GM19463 (cell line): ENCODE measurements around the gene NAV2.

ENCODE experiments used
- ATAC-seq: cut with Tn5 transposase; IDR thresholded peaks from one replicate; pipeline ENCODE4 v1.9.1; 2021; ENCODE audit warnings: mild to moderate bottlenecking, moderate library complexity; ENCODE audit not compliant: unreplicated experiment

The NAV2 gene

DNA sequence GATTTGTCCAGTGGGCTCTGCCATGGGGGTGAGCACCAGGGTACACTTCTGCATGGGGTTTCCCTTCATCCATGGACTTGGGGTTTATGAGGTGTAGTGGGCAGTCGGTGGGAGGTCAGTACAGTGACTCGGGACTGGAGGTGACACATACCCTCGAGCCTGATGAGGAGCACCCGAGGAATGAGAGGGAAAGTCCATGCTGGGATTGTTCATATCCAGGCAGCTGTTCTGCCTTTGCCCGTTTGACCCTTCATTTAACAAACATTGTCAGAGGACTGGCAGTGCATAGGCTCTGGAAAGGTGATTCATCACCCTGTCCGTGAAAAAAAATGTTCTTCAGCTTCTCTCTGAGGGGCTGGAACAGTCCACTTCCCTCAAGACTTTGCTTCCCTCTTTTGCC lies 2.7 kb downstream of the NAV2 start:
- no peak for ATAC-seq

DNA sequence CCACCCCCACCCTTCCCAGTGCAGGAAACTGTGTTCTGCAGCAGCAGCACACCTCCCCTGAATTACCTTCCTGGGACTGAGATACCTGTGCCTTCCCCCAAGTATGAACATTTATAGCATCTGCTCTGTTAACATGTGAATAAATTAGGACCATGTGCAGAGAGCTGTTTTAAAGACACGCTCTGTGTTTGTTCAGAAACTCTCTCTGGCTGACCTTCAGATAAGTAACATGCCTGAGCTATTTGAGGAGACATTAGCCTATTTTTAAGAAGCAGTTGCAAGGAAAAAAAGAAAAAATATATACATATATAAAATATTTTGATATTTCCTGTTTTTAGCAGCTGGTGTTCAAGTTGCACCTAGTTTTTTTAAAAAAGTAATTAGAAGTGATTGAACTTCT lies 5.4 kb downstream of the NAV2 start:
- ATAC-seq = no peak

- ATAC-seq = no peak
Measured at GRCh38 chr11:19718951-19719350, 6.3 kb downstream of the NAV2 start.

DNA sequence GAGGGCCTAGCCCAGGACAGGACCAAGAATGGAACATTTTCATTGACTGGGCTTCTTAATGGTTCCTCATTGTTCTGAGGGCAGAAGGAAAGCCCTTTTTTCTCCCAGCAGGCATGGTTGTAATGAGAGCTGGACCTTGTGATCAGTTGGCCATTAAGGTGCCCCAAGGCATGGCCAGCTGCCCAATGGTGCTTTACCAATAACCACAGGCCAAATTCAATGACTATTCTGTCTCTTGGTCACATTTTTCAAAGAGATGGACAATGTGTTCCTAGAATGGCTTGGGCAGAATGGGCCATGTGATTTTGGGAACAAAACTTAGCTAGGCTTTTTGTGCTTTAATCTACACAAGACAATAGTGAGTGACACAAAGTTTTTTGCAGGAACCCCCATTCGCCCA lies 7.3 kb downstream of the NAV2 start:
- ATAC-seq = no peak

DNA sequence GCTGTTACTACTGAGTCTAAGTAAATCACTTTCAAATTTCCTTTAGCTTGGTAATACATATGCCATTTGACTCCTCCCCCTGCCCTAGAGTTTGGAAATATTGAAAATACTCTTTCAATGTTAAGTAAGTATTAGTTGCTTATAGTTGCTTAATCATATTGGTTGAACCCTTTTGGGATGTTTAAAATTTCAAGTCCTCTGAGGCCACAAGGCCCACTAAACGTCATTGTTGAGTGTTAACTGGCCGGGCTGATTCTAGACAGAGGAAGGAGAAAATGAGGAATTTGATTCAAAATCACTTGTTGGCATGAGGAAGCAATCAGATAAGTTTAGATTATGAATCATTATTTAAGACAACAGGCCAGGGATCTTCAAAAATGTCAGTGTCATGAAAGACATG lies 8.5 kb downstream of the NAV2 start:
- no peak for ATAC-seq

DNA sequence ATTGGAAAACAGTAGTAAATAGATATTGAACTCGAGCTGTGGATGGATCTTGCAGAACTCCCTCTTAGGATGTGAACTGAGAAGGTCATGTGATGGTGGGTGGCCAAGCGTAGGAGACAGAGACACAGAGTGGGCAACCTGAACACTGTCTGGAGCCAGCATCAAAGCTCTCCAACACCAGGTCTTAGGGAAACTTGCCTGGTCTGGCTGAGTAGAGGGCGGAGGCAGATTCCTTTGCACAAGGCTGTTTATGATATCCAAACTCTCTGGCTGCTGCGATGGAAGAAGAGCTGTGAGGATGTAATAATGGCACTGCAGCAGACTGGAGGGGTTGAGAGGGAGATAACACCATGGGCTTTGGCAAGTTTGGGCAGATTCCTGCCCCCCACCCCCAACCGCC lies 10.1 kb downstream of the NAV2 start:
- no peak for ATAC-seq

- ATAC-seq = no peak
Measured at GRCh38 chr11:19723572-19724342, 11.1 kb downstream of the NAV2 start.

DNA sequence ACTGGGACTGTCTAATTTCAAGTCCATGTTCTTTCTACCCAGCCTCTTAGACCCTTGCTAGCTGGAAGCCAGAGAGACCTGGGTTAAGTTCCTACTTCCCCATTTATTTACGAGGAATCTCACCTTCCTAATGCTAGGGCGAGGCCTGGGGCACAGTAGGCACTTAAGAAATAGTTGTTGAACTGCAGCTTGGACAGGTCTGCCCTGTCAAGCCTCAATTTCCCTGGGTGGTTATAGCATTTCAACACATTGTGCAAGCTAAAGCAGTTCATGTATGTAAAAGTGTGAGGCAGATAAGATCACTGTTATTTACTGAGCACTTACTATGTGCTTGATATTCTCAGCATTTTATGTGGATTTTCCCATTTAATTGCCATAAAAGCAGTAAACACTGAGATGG lies 12.1 kb downstream of the NAV2 start:
- ATAC-seq = no peak

GRCh38 chr11:19725379-19726079 lies 12.9 kb downstream of the NAV2 start:
- no peak for ATAC-seq

GRCh38 chr11:19727246-19727645 lies 14.6 kb downstream of the NAV2 start:
- ATAC-seq = no peak

DNA sequence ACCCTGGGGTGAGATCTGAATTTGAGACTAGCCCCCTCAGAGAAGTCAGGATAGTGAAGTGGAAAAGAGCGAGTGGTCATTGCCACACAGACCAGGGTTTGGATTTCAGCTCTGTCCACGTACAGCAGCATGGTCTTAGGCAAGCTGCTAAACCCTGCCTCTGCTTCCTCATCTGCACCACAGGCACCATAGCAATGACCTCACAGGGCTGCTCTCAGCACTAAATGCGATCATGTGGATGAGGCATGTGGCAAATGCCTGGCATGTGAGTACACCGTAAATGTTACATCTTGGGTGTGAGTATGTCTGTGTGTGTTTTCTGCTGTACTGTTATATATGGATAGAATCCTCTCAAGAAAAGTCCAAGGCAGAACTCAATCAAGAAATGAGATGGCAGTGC lies 15.8 kb downstream of the NAV2 start:
- no peak for ATAC-seq

DNA sequence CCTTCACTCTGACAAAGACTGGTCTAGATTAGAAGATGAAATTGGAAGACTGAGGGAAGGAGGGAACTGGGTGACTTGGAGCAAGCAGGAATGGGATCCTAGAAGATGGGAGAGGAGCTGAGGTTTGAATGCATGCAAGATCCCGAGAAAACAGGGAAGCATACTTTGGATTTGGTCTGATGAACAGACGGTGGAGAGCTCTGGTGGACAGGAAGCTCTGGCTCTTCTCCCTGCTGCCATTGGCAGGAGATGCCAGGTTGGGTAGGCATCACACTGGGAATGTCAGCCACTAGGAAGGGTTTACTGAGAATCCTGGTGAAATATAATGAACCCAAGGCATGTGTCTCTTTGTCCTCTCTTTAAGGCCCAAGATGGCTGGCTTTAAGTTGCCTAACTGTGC lies 16.5 kb downstream of the NAV2 start:
- ATAC-seq = no peak

GRCh38 chr11:19730373-19730772 lies 17.7 kb downstream of the NAV2 start:
- no peak for ATAC-seq

DNA sequence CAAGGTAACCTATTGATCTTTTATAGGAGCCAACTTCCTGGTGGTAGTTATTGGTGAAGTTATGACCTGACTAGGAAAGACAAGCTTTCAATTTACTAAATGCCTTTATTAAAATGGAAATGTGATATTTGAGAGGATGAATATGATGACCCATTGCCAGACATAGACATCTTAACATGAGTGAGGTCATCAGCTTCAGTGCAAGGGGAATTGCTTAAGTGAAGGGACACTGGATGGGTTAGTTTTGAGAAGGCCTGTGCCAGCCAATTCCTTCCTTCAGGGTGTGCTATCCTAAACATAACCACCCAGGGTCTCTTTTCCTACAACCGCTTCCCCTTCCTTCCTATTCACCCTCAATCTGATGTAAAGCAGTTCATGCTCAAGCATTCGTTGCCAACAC lies 21.5 kb downstream of the NAV2 start:
- ATAC-seq = no peak

GRCh38 chr11:19735157-19735908 lies 22.7 kb downstream of the NAV2 start:
- no peak for ATAC-seq

DNA sequence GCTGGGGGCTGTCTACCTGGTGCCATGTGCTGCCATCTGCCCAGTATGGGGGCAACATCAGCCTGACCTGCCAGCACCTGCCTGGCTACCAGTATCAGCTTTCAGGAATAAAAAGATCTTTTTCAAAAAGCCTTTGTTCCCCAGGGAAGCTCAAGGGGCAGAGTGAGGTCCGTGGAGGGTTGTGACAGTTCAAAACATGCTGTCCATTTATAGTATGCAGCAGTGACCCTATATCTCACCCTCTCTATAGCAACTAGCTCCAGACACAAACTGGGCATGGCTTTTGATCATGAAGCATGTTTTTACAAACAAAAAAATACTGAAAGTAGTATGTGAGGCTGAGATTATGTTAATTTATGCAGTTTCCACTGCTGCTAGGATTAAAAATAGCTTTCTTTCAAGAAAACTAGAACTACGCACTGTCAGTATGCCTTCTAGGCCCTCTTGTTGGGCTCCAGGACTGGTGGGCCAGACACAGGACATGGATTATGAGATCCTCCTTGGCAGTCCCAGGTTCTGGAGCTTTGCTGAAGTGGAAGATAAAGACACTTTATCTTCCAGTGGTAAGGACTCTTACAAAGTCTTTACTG lies 23.4 kb downstream of the NAV2 start:
- ATAC-seq = no peak

- ATAC-seq = no peak
Measured at GRCh38 chr11:19736831-19737230, 24.2 kb downstream of the NAV2 start.

GRCh38 chr11:19737575-19737974 lies 24.9 kb downstream of the NAV2 start:
- ATAC-seq = no peak

DNA sequence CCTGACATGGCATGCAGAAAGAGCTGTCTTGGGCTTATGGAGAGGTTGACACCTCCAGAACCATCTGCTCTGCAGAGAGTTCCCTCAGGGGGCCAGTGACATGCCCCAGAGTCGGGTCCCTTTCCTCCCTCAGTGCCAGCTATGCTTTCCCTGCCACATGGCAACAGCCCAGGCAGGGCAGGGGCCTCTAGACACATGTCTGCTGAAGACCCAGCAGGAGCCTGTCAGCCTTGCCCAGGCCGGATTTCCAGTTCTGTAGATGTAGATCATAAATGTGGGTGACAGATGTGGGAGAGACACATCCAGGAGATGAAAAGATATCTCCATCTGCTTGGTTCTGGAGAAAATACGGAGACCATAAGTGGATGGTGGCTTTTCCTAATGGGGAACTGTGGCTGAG lies 25.5 kb downstream of the NAV2 start:
- ATAC-seq = no peak

GRCh38 chr11:19739872-19740271 lies 27.2 kb downstream of the NAV2 start:
- ATAC-seq = no peak

GRCh38 chr11:19740586-19740985 lies 27.9 kb downstream of the NAV2 start:
- no peak for ATAC-seq
